ENCODE results near the gene GNAS-AS1. TPM values are rescaled to one million over a fixed set of nuclear protein-coding genes. Genes with fewer than 3 reads are reported as not detected.

The GNAS-AS1 gene
- total RNA-seq, 1 donor from 2014 or later, result 1.4 TPM

- CTCF ChIA-PET, result no interaction called here
- Mint-ChIP-seq H3K27ac (no peak overlapping the region), H3K9me3 (no peaks in the 10 kb centered on the region), H3K4me1 (no peaks in the 10 kb centered on the region), H3K27me3 (peaks cover 13% of the 10 kb centered on the region), H3K36me3 (ENCODE audit: low read depth) (no peaks in the 10 kb centered on the region), H3K4me3 (no peak overlapping the region)
- TF ChIP-seq CTCF (IDR thresholded peaks at IDR 0.05), result no peak
- no peak for ATAC-seq (ENCODE audit: low read depth)
- POLR2A ChIA-PET, result no interaction called here
- DNase-seq, result no peak
- intact Hi-C loops (cut with micrococcal nuclease), result no loop called here
Measured at GRCh38 chr20:58775371-58775770, 75.3 kb downstream of the GNAS-AS1 start.

- no peak overlapping the region for H3K27ac Mint-ChIP-seq
- no peaks in the 10 kb centered on the region for H3K36me3 Mint-ChIP-seq (ENCODE audit: low read depth)
- DNase-seq, result no peak
- no peak overlapping the region for H3K4me3 Mint-ChIP-seq
- ChIA-PET CTCF (no interaction called here), POLR2A (no interaction called here)
- intact Hi-C loops (cut with micrococcal nuclease), result no loop called here
- no peak for TF ChIP-seq CTCF (IDR thresholded peaks at IDR 0.05)
- peaks cover 13% of the 10 kb centered on the region for H3K27me3 Mint-ChIP-seq
- H3K9me3 Mint-ChIP-seq, result no peaks in the 10 kb centered on the region
- no peak for ATAC-seq (ENCODE audit: low read depth)
- H3K4me1 Mint-ChIP-seq, result no peaks in the 10 kb centered on the region
Measured at GRCh38 chr20:58774667-58775263, 75.9 kb downstream of the GNAS-AS1 start.

GRCh38 chr20:58774214-58774613 lies 76.5 kb downstream of the GNAS-AS1 start:
- H3K36me3 Mint-ChIP-seq (ENCODE audit: low read depth), result no peaks in the 10 kb centered on the region
- intact Hi-C loops (cut with micrococcal nuclease), result no loop called here
- CTCF ChIA-PET, result no interaction called here
- ATAC-seq (ENCODE audit: low read depth) (no peak), DNase-seq (no peak)
- H3K4me3 Mint-ChIP-seq, result no peak overlapping the region
- no peak for TF ChIP-seq CTCF (IDR thresholded peaks at IDR 0.05)
- H3K27me3 Mint-ChIP-seq, result peaks cover 14% of the 10 kb centered on the region
- H3K27ac Mint-ChIP-seq, result no peak overlapping the region
- H3K4me1 Mint-ChIP-seq, result no peaks in the 10 kb centered on the region
- POLR2A ChIA-PET, result no interaction called here
- no peaks in the 10 kb centered on the region for H3K9me3 Mint-ChIP-seq

GRCh38 chr20:58772786-58773185 lies 77.9 kb downstream of the GNAS-AS1 start:
- intact Hi-C loops (cut with micrococcal nuclease), result no loop called here
- Mint-ChIP-seq H3K36me3 (ENCODE audit: low read depth) (no peaks in the 10 kb centered on the region), H3K9me3 (no peaks in the 10 kb centered on the region), H3K27ac (no peak overlapping the region), H3K4me1 (no peaks in the 10 kb centered on the region), H3K4me3 (no peak overlapping the region), H3K27me3 (peaks cover 17% of the 10 kb centered on the region)
- no peak for TF ChIP-seq CTCF (IDR thresholded peaks at IDR 0.05)
- CTCF ChIA-PET, result no interaction called here
- DNase-seq (no peak), ATAC-seq (ENCODE audit: low read depth) (no peak)
- POLR2A ChIA-PET, result no interaction called here

Other genes with a start within 250 kb of the GNAS-AS1 start
- 71.4 and 77.4 TPM in 2 replicates for gene STX16, start 199.6 kb downstream of the GNAS-AS1 start, total RNA-seq
- gene NPEPL1, start 158.1 kb downstream of the GNAS-AS1 start, total RNA-seq, result 18.7 and 21.5 TPM in 2 replicates
- 784 and 849 TPM in 2 replicates for gene GNAS, start 1.8 kb upstream of the GNAS-AS1 start, total RNA-seq
- 97.2 and 107 TPM in 2 replicates for gene NELFCD, start 130.4 kb upstream of the GNAS-AS1 start, total RNA-seq
- gene CTSZ, start 156.4 kb upstream of the GNAS-AS1 start, total RNA-seq, result 262 and 278 TPM in 2 replicates
- 0.05 and 0.09 TPM in 2 replicates for gene TUBB1, start 168.5 kb upstream of the GNAS-AS1 start, total RNA-seq
- 84.0 and 86.1 TPM in 2 replicates for gene ATP5F1E, start 181.4 kb upstream of the GNAS-AS1 start, total RNA-seq
- 54.2 and 58.4 TPM in 2 replicates for gene PRELID3B, start 191.9 kb upstream of the GNAS-AS1 start, total RNA-seq

All from activated B cell treated with CpG ODN at 0.5 μM for 24 hours (primary cell).